NOMO-1 treated with DMSO at 0.1 percent for 48 hours (cell line): ENCODE results near the gene KHNYN.
A peak's percentile ranks its signal among the peaks of the same experiment; 100 is the strongest.
"Not testable (repeated sequence)": the region's sequence is repeated elsewhere in the genome, so short reads cannot be mapped to it uniquely, and the experiment has no call there.

Experiments
- DNase-seq: peaks from one replicate; lab custom pipeline; 2025; ENCODE audit not compliant: unreplicated experiment; lab: John Stamatoyannopoulos, UW

Gene KHNYN

GRCh38 chr14:24437020-24437735, 7.4 kb downstream of the KHNYN start:
- DNase-seq, result no peak

- no peak for DNase-seq
These were observed 7.9 kb downstream of the KHNYN start for GRCh38 chr14:24437736-24438067.

DNA sequence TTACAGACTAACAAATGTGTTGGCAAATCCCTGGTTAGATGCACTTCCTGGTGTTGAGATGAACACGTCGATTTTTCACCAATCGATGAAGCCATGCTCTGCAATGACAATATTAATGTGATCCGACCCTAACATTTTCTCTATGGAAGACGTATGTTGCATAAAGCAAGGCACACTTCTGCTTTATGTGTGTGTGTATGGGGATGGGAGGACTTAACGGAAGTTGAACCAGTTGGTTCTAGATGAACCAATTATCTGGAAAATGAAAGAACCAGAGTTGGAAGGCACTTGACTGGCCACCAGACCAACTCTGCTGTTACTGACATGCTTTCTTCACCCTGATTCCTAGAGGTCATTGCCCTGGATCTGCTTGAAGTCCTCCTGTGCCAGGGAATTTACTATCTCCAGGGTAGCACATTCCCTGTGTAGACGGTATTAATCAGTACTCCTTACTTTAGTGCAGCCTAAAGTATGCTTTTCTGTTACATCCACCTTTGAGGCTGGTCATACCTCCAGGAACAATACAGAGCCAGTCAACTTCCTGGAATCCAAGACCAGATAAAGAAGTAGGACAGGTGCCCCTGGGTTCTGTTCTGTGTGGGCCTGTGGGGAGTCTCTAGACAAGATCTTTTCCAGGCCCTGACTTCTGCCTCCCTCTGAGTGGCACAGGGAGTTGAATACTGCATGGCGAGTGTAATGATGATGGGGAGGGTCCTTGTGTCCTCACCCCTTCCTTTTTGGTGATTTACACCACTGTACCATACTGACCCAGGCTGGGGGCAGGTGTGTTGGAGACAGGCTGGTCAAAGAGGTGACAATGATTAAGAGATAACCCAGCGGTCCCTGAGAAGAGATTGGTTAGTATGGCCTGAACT, 8.7 kb downstream of the KHNYN start:
- DNase-seq, result peak; percentile 43

DNA sequence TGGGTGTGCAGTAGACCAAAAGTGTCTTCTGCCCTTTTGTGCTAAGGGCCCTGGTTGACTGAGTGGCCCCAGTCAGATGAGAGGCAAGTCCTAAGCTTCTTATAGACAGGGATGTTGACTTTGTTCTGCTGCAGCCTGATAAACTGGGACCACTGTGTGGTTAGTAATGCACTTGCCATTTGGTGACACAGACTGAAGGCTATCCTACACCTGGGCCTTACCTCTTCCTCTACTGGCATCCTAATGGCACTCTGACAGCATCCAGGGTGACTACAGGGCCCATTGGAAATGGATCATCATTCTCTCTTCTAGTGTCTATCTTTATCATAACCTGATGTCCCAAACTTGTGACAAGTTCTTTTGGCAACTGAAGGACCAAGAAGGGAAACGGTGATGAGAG, 9.5 kb downstream of the KHNYN start:
- DNase-seq, result no peak

GRCh38 chr14:24439830-24440605, 10.3 kb downstream of the KHNYN start:
- DNase-seq, result no peak

- DNase-seq, result no peak
These were observed 11.0 kb downstream of the KHNYN start for GRCh38 chr14:24440606-24441399.

GRCh38 chr14:24441485-24441884, 11.7 kb downstream of the KHNYN start:
- DNase-seq, result no peak

DNA sequence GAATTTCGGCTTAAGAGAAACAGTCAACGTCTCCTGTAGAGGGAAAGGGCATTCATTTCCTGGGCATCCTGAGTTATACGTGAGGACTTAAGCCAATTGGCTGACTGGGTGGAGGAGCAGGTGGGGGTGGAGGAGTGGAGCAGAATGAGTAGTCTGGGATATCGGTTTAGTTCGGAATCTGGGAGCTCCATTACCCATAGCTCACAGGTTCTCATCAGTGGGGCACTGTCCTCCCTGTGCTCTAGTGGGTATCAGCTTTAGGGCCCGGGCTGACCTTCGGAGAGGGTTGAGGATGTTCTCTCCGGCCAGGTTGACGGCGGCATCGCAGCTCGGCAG, 12.1 kb downstream of the KHNYN start:
- DNase-seq, result no peak

DNA sequence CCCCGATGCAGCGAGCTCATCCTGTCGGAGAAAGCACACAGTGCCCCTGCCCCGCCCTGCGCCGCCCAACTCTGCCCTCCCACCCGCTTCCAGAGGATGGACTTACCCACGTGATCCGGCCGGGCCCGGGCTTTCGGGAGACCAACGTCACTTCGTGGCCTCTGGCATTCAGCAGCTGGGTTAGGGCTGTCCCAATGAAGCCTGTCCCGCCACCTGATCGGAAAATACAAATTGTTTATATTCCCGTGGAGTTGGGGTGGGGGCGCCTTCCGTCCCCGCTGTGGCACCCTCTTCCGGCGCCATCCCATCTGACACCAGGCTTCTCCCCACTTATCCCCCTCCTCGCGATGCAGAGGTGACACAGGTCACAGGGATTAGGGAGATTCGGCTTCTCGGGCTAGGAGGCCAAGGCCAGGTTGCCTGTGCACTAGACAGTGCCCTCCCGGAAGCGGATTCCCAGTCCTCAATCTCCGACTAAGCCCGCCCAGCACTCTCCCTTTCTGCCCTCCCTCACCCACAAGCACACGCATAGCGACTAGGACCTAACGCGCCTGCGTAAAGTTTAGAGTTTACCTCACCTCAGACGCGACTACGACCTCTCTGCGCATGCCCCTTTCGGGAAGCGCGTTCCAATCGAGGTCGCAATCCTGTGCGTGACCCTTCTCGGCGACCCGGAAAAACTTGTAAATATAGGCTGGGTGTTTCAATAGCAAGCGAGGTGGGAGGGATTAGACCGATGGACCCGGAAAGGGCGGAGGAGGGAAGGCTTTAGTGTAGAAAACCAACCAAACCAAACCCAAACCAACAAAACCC, 12.7 kb downstream of the KHNYN start, which contains the start of gene SDR39U1:
TSS of gene SDR39U1 (minus strand) at position 537 of the 813 bp plus-strand sequence. CDS start at position 530, 7 bp downstream.
- peak; percentile 99 for DNase-seq

GRCh38 chr14:24443053-24443665, 13.4 kb downstream of the KHNYN start:
- no peak for DNase-seq

- DNase-seq, result not testable (repeated sequence)
These were observed 21.1 kb downstream of the KHNYN start for GRCh38 chr14:24450828-24451227.

GRCh38 chr14:24456980-24457379, 27.2 kb downstream of the KHNYN start:
- no peak for DNase-seq

DNA sequence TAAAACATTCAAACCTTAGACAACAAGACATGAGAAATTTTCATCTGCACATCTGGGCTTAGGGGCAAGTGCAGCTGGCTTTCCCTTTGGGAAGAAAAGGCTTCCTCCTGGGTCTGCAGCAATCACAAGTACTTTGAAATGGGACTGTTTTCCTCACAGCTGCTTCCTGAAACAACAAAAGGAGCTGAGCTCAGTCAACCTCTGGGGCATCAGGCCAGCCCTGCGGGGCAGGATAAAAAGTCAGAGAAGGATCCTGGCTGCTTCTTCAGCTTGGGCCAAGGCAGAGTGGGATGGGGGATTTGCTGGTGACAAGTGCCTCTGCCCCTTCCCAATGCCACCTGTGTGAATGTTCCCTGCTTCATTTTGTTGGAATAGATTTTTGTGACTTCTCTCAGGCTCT, 29.0 kb downstream of the KHNYN start:
- DNase-seq, result no peak

DNA sequence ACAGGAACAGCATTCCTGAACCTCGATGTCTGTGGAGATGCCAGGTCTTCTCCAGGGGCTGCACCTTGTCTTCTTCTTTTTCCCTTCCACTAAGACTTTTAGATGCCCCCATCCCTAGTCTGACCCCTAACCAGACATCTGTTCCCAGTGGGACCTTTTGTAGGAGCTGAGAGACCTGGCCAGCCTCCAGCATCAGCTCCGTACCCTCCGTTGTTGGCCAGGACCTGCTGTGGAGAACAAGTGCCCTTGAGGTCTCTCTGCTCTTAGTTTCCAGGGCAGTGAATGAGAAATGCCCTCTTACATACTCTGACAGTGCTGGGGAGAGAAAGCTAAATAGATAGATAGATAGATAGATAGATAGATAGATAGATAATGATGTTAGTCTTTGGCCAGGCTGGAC, 29.6 kb downstream of the KHNYN start:
- DNase-seq, result no peak

- no peak for DNase-seq
These were observed 31.6 kb downstream of the KHNYN start for GRCh38 chr14:24461336-24461735.

GRCh38 chr14:24463017-24463883, 33.5 kb downstream of the KHNYN start:
- DNase-seq, result no peak

- DNase-seq, result no peak
These were observed 34.4 kb downstream of the KHNYN start for GRCh38 chr14:24463884-24464785.

GRCh38 chr14:24465368-24465767, 35.6 kb downstream of the KHNYN start:
- no peak for DNase-seq
